ENCODE data around the gene DYNC1H1. TPM values are rescaled to one million over a fixed set of nuclear protein-coding genes. Genes with fewer than 3 reads are reported as not detected.

DYNC1H1 gene
- total RNA-seq, 4 donors from 2014 or later = 546 to 624 (median 593) TPM

DNA sequence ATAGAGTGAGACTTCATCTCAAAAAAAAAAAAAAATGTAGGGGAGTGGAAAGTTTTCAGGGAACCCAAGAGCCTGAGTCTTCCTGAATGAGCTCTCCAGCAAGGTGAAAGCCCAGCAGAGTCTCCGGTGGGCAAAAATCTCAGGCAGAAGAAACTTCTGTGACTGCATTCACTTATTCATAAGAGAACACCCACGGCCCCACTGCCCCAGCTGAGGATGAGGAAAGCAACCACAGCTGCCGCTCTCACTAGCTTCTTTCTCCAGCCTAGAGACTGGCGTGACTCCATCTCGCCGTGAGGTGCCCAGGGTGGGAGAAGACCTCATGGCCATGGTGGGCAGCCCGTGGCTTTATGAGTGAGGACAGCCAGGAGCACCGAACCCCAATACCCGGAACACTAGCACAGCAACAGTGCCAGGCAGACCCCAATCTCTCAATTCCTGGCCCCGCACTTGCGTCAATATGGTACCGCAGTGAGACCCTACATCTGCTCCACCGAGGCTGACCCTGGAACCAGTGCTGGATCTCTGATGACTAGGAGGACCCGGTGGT lies 29.7 kb upstream of the DYNC1H1 start:
- no peak overlapping the region for H3K4me3 ChIP-seq (ENCODE audit: low read depth, poor library complexity, severe bottlenecking)
- no peak for DNase-seq (ENCODE audit: low spot score in 2 of 2)
- TF ChIP-seq, protein P1, sequence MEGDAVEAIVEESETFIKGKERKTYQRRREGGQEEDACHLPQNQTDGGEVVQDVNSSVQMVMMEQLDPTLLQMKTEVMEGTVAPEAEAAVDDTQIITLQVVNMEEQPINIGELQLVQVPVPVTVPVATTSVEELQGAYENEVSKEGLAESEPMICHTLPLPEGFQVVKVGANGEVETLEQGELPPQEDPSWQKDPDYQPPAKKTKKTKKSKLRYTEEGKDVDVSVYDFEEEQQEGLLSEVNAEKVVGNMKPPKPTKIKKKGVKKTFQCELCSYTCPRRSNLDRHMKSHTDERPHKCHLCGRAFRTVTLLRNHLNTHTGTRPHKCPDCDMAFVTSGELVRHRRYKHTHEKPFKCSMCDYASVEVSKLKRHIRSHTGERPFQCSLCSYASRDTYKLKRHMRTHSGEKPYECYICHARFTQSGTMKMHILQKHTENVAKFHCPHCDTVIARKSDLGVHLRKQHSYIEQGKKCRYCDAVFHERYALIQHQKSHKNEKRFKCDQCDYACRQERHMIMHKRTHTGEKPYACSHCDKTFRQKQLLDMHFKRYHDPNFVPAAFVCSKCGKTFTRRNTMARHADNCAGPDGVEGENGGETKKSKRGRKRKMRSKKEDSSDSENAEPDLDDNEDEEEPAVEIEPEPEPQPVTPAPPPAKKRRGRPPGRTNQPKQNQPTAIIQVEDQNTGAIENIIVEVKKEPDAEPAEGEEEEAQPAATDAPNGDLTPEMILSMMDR (IDR thresholded peaks at IDR 0.05) = no peak
- 88 to 93% methylated on average over 12 to 14 of the region's 14 CpGs for WGBS, 2 donors
- intact Hi-C loops (cut with DNase I; ENCODE audit: low total_unique reads) = no loop called here

DNA sequence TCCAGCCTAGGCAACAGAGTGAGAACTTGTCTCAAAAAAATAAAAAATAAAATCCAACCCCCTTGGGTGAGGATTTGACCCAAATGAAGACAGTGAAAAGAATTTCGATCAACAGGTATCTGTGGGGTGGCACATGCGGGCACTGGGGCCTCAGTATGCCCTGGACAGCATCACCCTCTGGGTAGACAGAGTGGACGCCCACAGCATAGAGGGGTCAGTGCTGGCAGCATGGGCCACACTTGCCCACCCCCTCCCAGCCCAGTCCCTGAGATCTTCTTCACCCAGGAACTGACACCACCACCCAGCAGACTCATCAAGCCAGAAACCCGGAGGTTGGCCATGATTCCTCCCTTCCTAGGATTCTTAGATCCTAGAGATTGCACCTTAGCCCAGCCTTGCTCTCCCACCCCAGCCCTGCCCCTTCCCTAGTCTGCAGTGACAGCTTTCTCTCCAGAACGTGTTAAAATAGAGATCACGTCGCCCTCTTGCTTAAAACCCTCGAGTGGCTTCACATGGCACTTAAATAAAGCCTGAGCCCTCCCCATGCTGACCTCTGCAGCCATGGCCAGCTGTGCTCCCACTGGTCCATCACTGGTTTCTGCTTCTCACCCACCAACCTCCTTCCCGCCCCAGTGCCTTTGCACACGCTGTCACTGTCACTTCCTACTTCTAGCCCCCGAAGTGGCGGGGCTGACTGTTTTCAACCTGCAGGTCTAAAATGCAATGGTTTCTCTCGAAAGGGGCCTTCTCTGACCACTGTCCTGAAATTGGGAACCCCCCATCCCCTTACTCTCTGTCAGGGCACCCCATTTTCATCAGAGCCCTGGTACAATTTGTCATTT lies 26.2 kb upstream of the DYNC1H1 start:
- H3K4me3 ChIP-seq (ENCODE audit: low read depth, poor library complexity, severe bottlenecking) = no peak overlapping the region
- TF ChIP-seq, protein P1 (IDR thresholded peaks at IDR 0.05) = no peak
- no peak for TF ChIP-seq POLR2A (IDR thresholded peaks at IDR 0.05)
- no peak for DNase-seq (ENCODE audit: low spot score in 2 of 2)
- 67 to 71% methylated on average over 13 of the region's 13 CpGs for WGBS, 2 donors
- intact Hi-C loops (cut with DNase I; ENCODE audit: low total_unique reads) = no loop called here

GRCh38 chr14:101939646-101940170 lies 24.7 kb upstream of the DYNC1H1 start:
- 69 to 75% methylated on average over 5 of the region's 5 CpGs for WGBS, 2 donors
- no peak for DNase-seq (ENCODE audit: low spot score in 2 of 2)
- no peak overlapping the region for H3K4me3 ChIP-seq (ENCODE audit: low read depth, poor library complexity, severe bottlenecking)
- intact Hi-C loops (cut with DNase I; ENCODE audit: low total_unique reads) = no loop called here
- TF ChIP-seq, protein P1 (IDR thresholded peaks at IDR 0.05) = no peak
- TF ChIP-seq POLR2A (IDR thresholded peaks at IDR 0.05) = no peak

- intact Hi-C loops (cut with DNase I; ENCODE audit: low total_unique reads) = no loop called here
- no peak for DNase-seq (ENCODE audit: low spot score in 2 of 2)
- H3K4me3 ChIP-seq (ENCODE audit: low read depth, poor library complexity, severe bottlenecking) = no peak overlapping the region
- TF ChIP-seq, protein P1 (IDR thresholded peaks at IDR 0.05) = no peak
- no peak for TF ChIP-seq POLR2A (IDR thresholded peaks at IDR 0.05)
- 69 to 79% methylated on average over 5 of the region's 5 CpGs for WGBS, 2 donors
Measured at GRCh38 chr14:101944451-101944850, 19.9 kb upstream of the DYNC1H1 start.

DNA sequence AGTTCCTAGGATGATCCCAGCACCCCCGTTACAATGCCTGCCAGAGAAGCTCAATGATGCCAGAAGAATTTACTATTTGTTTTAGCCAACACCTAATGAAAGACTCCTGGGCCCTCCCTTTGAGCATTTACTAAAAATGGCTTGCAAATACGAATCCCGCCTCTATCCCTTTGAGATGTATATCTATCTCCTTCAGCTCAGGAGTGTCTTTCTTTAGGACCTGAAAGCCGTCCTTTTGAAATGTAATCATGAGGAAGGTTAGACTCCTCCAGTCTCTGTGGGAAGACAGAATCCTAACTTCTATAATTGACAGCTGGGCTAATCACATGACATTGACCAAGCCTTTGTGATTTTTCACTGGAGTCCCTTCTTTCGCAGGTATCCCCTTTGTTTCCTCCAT lies 19.2 kb upstream of the DYNC1H1 start:
- no peak for DNase-seq (ENCODE audit: low spot score in 2 of 2)
- no peak for TF ChIP-seq POLR2A (IDR thresholded peaks at IDR 0.05)
- TF ChIP-seq, protein P1 (IDR thresholded peaks at IDR 0.05) = no peak
- 18 to 22% methylated on average over 5 of the region's 5 CpGs for WGBS, 2 donors
- no peak overlapping the region for H3K4me3 ChIP-seq (ENCODE audit: low read depth, poor library complexity, severe bottlenecking)
- intact Hi-C loops (cut with DNase I; ENCODE audit: low total_unique reads) = loop anchor here (5.0 kb wide), 1 partner anchor 1337 kb away; no protein-coding TSS in a partner anchor

Data from lower leg skin (tissue), 4 donors.